ENCODE results near the gene PPP4R3A. TPM values are rescaled to one million over a fixed set of nuclear protein-coding genes. Genes with fewer than 3 reads are reported as not detected.
A peak's percentile ranks its signal among the peaks of the same experiment; 100 is the strongest.

Gene PPP4R3A
- total and polyA plus RNA-seq, 11 donors: 32.8 to 53.4 (median 42.3) TPM

DNA sequence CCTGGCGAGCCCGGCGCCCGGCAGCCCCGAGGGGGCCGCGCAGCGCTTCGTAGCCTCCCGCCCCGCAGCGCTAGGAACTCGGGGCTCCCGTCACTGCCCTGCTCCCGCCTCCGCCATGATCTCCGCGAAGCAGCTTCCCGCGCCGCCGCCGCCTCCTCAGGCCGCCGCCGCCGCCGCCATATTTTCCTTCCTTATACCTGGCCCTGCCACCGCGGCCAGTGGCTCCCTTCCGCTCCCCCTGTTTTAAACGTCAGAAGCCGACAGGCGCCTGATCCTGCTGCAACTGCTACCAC, 286 bp downstream of the PPP4R3A start:
- Histone ChIP-seq H3K27me3 (no peaks in the 10 kb centered on the region), H3K27ac (peak overlapping the region; percentile 94 to 100 (median 99)), H3K4me3 (peak overlapping the region; percentile 73 to 100 (median 88)), H3K4me1 (peaks cover 0 to 43% (median 26%) of the 10 kb centered on the region in 12 donors), H3K9me3 (no peaks in the 10 kb centered on the region), H3K36me3 (peaks cover 0 to 16% (median 0%) of the 10 kb centered on the region in 9 donors)
- TF ChIP-seq, protein P1, sequence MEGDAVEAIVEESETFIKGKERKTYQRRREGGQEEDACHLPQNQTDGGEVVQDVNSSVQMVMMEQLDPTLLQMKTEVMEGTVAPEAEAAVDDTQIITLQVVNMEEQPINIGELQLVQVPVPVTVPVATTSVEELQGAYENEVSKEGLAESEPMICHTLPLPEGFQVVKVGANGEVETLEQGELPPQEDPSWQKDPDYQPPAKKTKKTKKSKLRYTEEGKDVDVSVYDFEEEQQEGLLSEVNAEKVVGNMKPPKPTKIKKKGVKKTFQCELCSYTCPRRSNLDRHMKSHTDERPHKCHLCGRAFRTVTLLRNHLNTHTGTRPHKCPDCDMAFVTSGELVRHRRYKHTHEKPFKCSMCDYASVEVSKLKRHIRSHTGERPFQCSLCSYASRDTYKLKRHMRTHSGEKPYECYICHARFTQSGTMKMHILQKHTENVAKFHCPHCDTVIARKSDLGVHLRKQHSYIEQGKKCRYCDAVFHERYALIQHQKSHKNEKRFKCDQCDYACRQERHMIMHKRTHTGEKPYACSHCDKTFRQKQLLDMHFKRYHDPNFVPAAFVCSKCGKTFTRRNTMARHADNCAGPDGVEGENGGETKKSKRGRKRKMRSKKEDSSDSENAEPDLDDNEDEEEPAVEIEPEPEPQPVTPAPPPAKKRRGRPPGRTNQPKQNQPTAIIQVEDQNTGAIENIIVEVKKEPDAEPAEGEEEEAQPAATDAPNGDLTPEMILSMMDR (IDR thresholded peaks at IDR 0.05): no peak
- no peak for TF ChIP-seq POLR2A (IDR thresholded peaks at IDR 0.05)
- ATAC-seq (peak; percentile 23 to 49 (median 42)), DNase-seq (no peak)
- intact Hi-C loops (cut with DNase I): loop anchor here in 1 of 10 donors (5.0 kb wide), 1 partner anchor 1272 kb away; no protein-coding TSS in a partner anchor
- 0 to 1% (median 0%) methylated on average over 29 to 34 of the region's 34 CpGs for WGBS, 4 donors

DNA sequence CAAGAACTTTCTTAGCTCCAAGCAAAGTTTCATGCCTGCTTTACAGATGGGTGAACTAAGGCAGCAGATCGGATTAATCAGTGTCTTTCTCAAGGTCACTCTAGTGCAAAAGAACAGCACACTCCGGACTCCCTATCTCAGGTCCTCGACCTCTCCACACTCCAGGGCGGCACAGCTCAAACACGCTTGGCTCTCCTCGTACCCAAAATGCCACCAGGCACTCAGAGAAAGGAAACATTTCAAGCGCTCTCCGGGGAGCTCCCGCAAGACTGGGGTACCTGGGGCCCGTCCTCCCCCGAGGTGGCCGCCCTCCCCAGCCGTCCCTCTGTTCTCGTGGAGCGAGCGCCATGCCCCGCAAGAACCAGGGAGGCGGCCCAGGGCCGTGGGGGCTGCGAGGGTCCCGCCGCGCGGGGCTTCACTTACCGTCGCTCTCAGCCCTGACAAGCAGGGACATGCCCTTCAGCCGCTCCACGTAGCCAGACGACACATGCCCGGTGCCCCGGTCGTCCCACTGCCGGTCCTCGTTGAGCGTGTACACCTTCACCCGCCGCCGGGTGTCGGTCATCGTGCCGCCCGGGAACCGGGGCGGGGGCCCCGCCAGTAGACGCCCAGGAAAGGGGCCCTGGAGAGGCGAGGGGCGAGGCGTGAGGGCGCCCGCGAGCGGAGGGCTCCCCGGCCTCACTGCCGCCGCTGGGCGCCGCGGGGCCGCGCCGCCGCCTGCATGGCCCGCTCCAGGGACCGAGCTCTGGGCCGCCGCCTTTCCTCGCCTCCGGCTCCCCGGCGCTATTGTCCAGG, 830 bp downstream of the PPP4R3A start:
- no peak for TF ChIP-seq POLR2A (IDR thresholded peaks at IDR 0.05)
- TF ChIP-seq, protein P1 (IDR thresholded peaks at IDR 0.05): no peak
- DNase-seq: peak; percentile 33 to 74 (median 50)
- Histone ChIP-seq H3K27ac (peak overlapping the region; percentile 94 to 100 (median 99)), H3K4me1 (peaks cover 0 to 49% (median 29%) of the 10 kb centered on the region in 12 donors), H3K36me3 (peaks cover 0 to 22% (median 5%) of the 10 kb centered on the region in 9 donors), H3K4me3 (peak overlapping the region; percentile 73 to 100 (median 88)), H3K9me3 (no peaks in the 10 kb centered on the region), H3K27me3 (no peaks in the 10 kb centered on the region)
- intact Hi-C loops (cut with DNase I): no loop called here
- peak; percentile 14 to 37 (median 30) for ATAC-seq
- WGBS, 4 donors: 0 to 1% (median 0%) methylated on average over 24 to 71 of the region's 71 CpGs

DNA sequence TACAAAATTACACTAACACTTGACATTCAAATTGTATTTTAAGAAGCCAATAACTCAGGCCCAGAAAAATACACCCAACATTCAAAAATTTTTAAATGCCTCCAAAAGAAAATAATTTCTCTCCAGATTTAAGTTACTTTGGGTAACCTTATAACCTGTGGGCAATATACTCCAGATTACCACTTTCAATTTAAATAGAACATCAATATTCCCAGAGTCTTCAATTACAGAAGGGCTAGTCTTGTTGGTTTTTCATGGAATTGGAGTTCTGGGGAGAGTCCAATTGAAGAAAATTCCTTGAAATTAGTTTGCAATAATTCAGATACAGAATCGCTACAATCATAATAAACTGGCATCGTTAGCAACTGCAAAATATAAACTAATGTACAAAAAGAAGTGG, 2.0 kb downstream of the PPP4R3A start:
- no peak for DNase-seq
- ATAC-seq: no peak
- Histone ChIP-seq H3K4me1 (peaks cover 0 to 61% (median 32%) of the 10 kb centered on the region in 12 donors), H3K36me3 (peaks cover 0 to 33% (median 12%) of the 10 kb centered on the region in 9 donors), H3K9me3 (no peaks in the 10 kb centered on the region), H3K4me3 (peak overlapping the region in 11 of 12 donors; percentile 73 to 100 (median 90)), H3K27ac (peak overlapping the region in 9 of 12 donors; percentile 94 to 100 (median 97)), H3K27me3 (no peaks in the 10 kb centered on the region)
- TF ChIP-seq, protein P1 (IDR thresholded peaks at IDR 0.05): no peak
- TF ChIP-seq POLR2A (IDR thresholded peaks at IDR 0.05): no peak
- intact Hi-C loops (cut with DNase I): no loop called here
- WGBS, 4 donors: 7 to 10% (median 8%) methylated on average over 2 of the region's 2 CpGs

DNA sequence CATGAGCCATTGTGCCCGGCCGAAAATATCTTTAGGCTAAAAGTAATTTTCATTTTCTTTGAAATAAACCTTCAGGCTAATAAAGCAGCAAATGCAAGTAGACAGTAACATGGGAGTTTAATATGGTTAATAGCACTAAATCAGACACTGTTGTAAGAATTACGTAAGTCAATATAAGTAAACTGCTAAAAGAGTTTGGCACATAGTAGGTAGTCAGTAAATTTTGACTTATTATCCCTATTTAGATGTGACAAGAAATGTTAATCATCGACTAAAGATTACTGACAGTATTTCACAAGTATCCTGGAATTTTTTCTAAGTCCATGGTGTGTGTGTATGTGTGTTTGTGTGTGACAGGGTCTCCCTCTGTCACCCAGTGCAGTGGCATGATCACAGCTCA, 3.9 kb downstream of the PPP4R3A start:
- Histone ChIP-seq H3K36me3 (peaks cover 0 to 42% (median 15%) of the 10 kb centered on the region in 9 donors), H3K9me3 (no peaks in the 10 kb centered on the region), H3K4me3 (peak overlapping the region in 2 of 12 donors; percentile 1 to 12), H3K27me3 (no peaks in the 10 kb centered on the region), H3K27ac (no peak overlapping the region), H3K4me1 (peaks cover 0 to 74% (median 42%) of the 10 kb centered on the region in 12 donors)
- 90 to 97% (median 94%) methylated on average over 4 of the region's 4 CpGs for whole genome bisulfite sequencing, 4 donors
- ATAC-seq (no peak), DNase-seq (no peak)
- TF ChIP-seq, protein P1 (IDR thresholded peaks at IDR 0.05): no peak
- TF ChIP-seq POLR2A (IDR thresholded peaks at IDR 0.05): no peak
- intact Hi-C loops (cut with DNase I): no loop called here

All from heart left ventricle (tissue), 16 donors.